CD1c-positive myeloid dendritic cell (primary cell): Measurements from ENCODE around the gene RUVBL1.

Experiments used
- DNase-seq: peaks from one replicate; pipeline ENCODE4 v3.0.0-alpha.2; 2016; ENCODE audit errors: extremely low spot score

The RUVBL1 gene

DNA sequence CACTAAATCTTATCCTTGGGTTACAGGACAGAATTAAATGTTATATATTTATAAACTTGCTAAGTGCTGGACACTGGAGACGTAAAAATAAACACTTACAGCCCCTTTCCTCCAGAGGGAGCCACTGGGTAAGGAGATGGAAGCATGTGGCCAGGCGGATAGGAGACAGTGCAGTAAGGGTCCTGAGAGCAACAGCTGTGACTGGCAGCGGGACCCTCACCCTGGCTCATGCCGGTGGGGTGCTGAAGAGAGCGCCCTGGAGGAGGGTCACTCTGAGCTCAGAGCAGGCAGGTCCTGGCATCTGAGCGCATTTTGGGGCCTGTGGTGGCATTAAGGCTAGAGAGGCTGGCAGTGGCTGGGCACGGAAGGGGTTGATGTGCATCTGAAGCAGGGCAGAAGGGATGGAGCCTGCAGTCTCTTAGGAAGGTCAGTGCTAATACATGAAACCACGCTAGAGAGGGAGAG is 55.4 kb downstream of the RUVBL1 start:
- peak; percentile 42 for DNase-seq

DNA sequence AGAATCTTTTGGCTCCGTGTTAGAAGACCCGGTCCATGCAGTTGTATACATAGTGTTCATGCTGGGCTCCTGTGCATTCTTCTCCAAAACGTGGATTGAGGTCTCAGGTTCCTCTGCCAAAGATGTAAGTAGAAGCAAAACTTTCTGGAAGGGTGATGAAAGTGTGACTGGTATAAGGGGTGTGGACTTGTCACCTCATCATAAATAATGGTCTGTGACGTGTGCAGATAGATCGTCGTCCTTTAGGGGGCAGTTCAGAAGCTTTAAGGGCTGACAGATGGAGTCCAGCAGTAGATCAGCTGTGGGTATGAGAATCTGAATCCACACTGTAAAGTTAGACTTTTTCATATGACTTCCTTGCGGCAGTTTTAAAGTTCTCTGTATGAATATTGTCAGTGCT is 56.1 kb downstream of the RUVBL1 start:
- DNase-seq, result no peak

DNA sequence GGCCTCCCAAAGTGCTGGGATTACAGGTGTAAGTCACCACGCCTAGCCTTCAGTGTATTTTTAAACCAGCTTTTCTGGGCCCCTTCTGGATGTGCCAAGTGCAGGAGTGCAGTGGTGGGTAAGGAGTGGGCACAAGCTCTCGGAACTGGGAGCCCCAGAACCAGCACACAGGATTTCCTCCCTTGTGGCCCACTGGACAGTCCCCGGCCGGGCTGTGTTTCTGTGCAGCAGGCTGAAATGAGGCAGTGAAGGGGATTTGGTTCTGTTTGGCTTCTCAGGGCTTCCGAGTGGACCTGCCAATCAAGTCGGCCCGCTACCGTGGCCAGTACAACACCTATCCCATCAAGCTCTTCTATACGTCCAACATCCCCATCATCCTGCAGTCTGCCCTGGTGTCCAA is 56.9 kb downstream of the RUVBL1 start:
- no peak for DNase-seq

DNA sequence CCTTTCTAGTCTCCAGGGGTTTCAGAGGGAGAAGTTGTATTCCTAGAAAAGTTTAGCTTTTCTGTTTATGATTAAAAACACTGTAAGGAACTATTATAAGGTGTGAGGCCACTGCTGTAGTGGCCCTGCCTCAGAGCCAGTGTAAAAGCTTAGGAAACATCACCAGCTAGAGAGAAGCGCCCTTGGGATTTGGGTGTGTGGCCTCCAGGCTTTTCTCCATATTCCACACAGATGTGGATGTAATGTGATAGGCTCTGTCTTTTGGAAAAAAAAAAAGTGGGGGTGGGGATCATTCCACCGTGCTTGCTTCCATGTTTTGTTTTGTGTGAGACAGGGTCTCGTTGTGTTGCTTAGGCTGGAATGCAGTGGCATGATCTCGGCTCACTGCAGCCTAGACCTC is 57.5 kb downstream of the RUVBL1 start:
- no peak for DNase-seq

DNA sequence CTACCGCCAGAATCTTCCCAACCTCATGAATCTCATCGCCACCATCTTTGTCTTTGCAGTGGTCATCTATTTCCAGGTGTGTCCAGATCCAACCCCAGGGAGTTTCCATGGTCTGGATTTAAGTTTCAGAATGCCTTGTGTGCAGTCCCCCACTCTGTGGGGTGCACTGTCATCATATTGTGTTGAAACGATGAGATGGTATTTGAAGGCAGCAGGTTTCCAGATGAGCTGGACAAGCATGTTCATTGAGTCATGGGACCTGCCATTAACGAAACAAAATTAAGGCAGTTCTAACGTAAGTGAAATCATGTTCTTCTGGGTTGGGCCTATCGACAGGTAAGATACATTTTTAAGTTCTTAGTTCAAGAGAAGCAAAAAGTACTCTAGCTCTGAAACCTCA is 58.6 kb downstream of the RUVBL1 start:
- no peak for DNase-seq

DNA sequence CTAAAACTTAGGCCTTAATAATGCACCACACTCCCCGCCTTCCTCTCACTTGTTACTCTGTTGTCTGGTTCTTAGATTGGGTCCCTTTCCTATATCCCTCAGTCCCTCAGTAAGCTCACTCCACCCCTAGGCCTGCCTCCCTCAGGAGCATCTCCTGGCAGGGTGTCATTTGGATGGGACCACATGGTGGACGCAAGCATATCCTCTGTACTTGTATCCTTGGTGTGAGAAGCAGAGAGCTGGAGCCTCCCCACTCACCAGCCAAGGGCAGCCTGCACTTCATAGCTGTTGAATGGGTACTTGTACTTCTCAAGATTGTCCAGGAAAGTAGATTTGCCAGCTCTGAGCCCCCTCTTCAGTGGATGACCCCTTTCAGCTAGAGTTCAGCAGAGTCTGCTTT is 59.7 kb downstream of the RUVBL1 start:
- no peak for DNase-seq

DNA sequence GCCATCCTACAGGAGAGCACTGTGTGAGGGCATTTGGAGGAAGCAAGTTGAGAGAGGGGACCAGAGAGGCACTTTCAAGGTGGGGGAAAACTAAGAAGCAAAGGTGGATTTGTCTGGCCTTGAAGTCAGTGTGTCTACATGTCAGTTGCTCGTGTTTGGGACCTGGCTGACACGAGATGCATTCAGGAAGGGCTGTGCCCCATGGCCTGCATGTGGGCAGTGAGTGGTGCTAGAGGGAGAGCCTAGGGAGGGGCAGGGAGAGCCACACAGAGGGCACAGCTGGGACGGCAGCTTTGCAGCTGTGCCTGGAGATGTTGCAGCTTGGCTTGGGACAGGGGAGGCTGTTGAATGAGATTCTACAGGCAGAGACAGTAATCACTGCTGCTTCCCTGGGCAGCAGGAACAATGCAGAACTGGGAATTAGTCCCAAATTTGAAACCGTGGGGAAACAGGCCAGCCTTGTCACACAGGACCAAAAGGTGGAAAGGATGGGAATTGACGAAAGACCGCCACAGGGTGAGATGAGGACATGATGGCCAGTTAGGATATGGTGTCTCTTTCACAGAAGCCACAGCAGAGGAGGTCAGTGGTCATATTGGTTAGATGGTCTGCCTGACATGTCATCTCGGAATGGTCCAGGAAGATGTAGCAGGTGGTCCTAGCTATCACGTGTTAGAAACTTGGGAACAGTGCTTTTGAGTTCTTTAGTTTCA is 61.4 kb downstream of the RUVBL1 start:
- no peak for DNase-seq

DNA sequence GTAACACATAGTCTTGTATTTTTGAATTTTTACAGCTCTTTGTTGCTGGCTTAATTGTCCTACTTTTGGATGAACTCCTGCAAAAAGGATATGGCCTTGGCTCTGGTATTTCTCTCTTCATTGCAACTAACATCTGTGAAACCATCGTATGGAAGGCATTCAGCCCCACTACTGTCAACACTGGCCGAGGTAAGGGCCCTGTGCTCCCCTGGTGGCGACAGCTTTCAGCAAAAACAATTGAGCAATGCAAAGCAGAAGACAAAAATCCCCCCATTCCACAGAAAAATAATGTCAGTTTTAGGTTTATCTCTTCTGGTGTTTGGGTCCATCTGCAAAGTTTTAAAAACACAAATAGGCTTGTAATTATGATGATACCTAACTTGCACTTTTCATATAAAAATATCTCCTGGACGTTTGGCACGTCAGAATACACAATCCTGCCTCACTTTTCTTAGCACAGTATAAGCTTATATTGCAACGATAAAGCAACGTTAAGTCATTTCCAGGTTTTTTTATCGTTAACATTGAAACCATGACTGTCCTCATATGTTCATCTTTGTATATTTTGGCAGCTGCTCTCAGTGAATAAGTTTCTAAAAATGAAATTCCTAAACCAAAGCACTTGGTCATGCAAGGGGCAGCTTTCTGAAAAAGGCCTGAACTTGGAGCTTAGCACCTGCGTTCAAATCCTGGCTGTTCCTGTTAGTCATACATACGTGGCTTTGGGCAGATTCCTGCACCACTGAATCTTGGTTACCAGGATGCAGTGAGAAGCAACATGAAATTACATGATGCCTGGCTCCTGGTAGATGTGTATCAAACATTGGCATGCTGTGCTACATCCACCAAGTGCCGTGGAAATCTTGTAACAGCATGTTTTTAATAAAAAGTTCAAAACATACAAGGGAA is 62.9 kb downstream of the RUVBL1 start:
- no peak for DNase-seq

DNA sequence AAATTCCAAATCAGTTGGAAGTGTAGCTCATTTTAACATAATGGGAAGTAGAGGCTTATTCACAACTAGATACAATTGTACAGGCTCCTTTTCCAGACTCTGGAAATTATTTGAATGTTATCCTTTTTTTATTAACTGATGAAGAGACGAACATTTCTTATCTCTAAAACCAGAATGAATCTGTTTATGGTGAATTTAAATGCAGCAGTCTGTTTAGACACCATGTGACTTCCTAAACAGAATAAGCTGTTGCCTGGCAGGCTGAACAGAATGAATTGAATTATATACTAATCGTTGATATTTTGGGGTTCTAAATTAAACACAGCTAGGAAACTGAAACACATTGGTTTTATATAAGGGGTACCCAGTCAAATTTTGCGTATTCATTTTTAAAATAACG is 67.4 kb downstream of the RUVBL1 start:
- no peak for DNase-seq

DNA sequence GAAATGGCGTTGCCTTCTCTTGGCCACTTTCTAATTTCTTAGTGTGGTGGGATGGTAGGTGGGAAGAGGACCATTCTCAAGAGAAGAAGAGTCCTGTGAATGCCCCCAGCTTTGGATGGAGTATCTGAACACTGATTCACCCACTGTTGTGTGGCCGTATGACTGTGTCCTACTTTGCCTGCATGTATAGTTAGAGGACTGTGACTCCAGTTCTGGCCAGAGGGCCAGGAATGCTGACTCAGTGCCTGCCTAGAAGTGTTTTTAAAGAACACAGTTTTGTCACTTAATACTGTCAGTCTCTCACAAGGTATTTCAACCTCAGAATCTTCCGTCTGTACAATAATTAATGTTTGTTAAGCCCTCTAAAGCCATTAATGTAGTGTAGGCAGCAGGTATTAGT is 69.2 kb downstream of the RUVBL1 start:
- no peak for DNase-seq

DNA sequence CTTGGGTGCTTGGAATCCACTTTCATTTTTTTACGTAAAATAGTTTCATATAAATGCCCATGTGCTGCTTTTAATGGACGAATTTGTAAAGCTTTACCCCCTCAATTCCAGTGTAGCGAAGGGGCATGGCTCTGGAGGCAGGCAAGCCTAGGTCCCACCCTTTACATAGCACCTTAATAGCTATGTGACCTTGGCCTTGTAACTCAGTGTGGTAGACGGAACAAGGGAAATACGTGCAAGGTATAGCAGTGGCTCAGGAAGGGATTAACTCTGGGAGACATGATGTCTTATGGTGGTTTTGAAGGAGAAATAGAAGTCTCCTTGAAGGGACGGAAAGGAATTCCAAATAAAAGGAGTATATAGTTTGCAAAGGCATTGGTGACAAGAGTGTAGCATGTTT is 70.0 kb downstream of the RUVBL1 start:
- no peak for DNase-seq

DNA sequence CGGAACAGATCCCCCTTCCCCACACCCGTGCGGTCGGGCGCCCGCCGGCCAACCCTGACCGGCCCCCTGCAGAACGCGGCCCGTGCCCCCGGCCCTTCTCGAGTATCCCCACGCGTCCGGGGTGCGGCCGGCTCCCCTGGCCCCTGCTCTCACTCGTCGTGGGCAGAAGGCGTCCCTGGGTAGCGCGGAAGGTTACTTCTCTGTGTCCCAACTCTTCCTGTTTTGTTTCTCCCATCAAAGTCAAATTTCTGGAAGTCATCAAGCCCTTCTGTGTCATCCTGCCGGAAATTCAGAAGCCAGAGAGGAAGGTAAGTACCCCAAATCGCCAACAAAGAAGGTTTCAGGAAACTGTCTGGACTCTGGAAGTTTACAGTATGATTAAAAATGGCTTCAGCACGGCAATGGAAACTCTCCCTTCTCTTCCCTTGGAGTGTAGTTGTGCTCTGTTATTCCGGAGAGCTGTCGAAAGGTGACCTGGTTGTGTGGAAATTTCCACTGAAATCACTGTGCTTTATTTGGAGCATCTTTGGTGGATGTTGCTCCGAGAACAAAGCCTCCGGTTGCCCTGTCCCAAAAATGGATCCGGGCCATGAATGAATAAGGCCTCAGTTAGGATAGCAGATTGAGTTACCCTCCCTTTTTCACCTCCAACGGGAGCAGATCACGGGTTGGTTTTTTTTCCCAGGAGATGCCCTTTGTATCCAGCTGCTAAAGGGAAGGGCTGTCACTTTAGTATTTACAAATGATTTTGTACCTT is 70.8 kb downstream of the RUVBL1 start:
- peak; percentile 49 for DNase-seq

DNA sequence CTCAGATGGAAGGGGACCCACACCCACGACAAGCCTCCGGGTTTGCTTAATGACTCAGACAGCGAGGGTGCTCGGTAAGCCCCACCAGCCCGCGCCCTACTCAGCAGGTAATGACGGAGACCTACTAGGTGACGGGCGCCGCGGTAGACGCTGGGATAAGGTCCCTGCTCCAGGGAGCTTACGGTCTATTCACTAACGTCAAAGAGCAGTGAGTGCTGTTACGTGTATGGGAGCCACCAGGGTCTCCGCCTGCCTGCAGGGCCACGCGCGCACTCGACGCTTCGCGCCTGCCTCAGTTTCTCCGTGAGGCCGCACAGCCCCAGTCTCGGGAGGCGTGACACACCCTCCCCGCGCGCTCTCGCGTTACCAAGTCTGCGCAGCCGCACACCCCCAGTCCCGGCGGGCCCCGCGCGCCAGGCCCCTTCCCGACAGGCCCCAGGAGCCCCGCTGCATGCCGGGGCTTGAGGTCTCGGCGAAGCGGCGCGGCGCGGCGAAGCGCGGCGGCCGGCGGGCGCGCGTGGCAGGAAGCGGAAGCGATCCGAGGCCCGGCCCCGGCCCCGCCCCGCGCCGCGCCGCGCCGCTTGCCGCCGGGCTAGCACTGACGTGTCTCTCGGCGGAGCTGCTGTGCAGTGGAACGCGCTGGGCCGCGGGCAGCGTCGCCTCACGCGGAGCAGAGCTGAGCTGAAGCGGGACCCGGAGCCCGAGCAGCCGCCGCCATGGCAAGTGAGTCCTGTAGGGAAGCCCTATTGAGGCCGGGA is 71.6 kb downstream of the RUVBL1 start, which contains the start of gene SEC61A1:
Gene SEC61A1 (plus strand): TSS at position 601 of the 758 bp plus-strand sequence. CDS start 116 bp downstream, at position 717.
- DNase-seq, result peak; percentile 98

DNA sequence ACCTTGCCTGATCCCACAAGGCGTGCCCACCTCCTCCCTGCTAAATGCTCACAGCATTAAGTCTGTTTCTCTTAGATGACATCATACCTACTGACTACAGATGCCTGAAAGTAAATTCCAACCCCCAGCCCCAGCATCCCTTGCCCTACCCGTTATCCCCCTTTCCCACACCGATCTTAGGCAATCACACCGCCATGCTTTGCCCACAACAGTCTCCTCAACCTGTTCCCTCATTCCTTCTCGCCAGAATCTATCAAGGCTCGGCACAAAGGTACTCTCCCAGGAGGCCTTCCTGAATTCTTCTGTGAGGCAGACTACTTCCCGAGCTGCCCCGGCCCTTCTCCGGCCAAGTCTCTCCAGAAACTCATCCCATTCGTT is 72.2 kb downstream of the RUVBL1 start:
- DNase-seq, result no peak

DNA sequence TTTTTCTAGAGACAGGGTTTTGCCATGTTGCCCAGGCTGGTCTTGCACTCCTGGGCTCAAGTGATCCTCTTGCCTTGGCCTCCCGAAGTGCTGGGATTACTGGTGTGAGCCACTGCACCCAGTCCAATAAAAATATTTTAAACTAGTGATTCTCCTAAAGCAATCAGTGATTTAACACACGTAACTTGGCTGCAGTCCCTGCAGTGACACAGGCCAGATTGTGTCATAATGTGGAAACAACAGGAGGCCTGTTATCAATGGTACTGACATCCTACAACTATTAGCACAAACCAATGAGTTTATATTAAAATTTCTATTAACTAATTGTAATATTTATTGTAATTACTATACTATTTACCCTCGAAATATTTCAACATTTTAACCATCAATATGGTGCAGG is 73.0 kb downstream of the RUVBL1 start:
- DNase-seq, result no peak

DNA sequence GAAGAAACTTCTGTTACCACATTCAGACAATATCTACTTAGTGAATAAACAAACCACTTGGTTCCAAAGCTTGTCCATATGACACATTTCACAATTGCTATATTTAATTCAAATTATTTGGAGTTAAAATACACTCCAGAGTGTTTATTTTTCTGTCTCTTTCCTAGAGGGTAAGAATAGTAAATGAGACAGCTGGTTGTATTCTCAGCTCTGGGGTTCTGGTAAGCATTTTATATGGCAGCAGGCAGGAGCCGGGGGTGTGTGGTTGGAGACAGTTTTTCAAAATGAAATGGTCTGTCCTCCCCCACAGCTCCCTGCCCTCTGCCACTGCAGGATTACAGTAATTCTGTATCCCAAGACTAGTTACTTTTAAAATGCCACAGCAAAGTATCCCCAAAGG is 82.3 kb downstream of the RUVBL1 start:
- DNase-seq, result no peak

DNA sequence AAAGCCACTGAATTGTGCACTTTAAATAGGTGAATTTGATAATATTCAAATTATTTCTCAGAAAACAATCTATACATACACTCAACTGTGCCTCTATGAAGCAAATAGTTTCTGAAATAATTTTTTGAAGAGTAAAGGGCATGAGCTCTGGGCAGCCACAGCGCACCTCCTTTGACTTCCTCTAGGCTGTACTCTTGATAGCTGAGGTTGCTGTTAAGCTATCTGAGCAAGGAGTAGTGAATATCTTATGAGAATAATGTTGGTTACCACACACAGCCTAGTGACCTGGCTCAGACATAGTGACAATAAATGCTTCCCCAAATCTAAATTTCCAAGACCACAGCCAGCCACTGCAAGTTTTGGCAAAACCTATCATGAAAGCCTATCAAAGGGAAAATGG is 83.0 kb downstream of the RUVBL1 start:
- no peak for DNase-seq

DNA sequence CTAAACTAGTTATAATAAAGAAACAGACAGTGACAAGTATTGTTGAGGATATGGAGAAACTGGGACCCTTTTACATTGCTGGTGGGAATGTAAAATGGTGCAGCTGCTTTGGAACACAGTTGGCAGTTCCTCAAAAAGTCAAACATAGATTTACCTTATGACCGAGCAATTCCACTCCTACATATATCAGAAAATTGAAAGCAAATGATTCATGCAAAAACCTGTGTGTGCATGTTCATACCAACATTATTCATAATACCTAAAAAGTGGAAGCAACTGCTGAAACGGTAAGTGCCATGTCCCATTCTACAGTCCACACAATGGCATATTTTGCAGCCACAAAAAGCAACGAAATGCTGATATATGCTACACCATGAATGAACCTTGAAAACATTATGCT is 83.6 kb downstream of the RUVBL1 start:
- DNase-seq, result no peak

DNA sequence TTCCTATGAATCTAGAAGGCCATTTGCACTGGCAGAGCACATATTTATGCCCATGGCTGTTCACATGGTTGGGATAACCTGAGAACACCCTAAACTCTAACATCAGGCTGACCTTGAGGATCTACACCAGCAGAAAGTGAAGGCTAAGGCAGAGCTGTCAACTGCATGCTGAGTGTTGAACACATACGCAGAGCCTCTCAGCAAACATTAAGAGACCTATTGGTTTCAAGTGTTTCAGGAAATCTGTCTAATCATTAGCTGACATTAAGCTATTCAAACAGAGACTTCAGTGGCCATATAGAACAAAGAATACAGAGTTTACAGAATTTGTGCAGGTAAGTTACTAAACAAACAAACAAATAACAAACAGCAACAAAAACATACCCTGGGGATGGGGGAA is 87.5 kb downstream of the RUVBL1 start:
- DNase-seq, result no peak

DNA sequence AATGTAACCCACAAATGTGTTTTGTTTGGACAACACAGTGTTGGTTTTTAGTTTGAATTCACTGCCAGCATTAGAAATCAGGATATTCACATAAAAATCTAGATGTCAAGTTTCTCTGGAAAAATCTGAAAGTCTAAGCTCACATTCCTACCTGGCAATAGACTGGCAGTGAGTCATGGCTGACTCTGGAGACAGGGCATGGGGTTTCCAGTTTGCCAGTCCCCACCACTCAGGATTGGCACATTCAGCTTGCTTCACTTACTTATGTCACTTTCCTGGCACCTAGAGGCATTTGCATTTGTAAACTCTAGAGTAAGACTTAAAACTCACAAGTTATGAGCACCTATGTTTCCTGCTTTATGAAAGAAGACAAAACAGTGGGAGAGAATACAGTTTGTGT is 90.5 kb downstream of the RUVBL1 start:
- DNase-seq, result no peak
